Activated CD8-positive, alpha-beta memory T cell treated with anti-CD3 and anti-CD28 coated beads, Interleukin-2, amount 50 U/mL, for 1 hour (primary cell): ENCODE data around the gene BIRC3.

Experiments
- DNase-seq: peaks from one replicate; pipeline ENCODE4 v3.0.0-alpha.2; 2020; ENCODE audit errors: extremely low read depth

BIRC3 gene

GRCh38 chr11:102317099-102317767 is at the start of gene BIRC3:
Gene BIRC3, plus strand, starts transcription at chr11:102317484. Its CDS starts 7,026 bp downstream, at chr11:102324510.
- DNase-seq = peak; percentile 89

DNA sequence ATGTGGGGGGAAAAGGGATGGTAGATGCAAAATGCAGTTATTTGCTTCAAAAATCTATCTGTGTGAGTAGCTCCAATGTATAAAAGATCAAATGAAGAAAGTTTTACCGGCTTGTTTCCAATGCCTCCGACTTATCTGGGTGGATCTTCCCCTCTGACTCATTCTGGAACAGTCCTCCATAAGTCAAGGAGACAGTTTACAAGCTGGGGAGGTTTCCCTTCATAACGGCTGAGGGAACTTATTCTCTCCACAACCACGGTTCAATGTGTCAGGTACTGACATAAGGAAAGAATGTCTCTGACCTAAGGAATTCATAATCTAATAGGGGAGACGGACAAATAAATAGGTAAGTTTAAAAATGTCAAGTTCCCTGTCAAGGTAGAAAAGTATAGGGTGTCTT is 49.7 kb upstream of the BIRC3 start:
- DNase-seq = no peak

- peak; percentile 45 for DNase-seq
Measured at GRCh38 chr11:102268083-102268984, 49.0 kb upstream of the BIRC3 start.

DNA sequence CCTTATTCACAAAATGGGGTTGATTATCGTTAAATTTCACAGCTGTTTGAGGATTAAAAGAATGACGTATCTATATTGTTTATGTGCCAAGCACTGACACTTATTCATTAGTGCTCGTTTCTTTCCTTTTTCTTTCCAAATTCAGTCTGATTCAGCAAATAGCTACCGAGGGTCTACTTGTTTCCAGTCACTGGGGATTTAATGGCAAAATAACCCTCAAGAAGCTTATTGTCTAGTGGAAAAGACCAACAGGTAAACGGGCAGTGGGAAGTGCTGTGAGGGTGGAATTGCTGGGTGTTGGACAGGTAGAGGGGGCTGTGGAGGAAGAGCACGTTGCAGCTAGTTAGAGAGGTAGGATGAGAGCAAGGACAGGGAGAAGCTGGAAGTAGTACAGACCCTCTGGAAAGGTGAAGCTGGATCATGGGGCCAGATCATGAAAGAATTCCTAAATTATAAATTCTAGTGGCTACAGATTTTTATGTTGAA is 48.3 kb upstream of the BIRC3 start:
- DNase-seq = no peak

- DNase-seq = no peak
Measured at GRCh38 chr11:102269927-102270326, 47.4 kb upstream of the BIRC3 start.

- DNase-seq = no peak
Measured at GRCh38 chr11:102272047-102272824, 45.0 kb upstream of the BIRC3 start.

GRCh38 chr11:102274628-102275027 is 42.7 kb upstream of the BIRC3 start:
- no peak for DNase-seq

- DNase-seq = no peak
Measured at GRCh38 chr11:102276362-102276761, 40.9 kb upstream of the BIRC3 start.

- DNase-seq = no peak
Measured at GRCh38 chr11:102276783-102277182, 40.5 kb upstream of the BIRC3 start.

- no peak for DNase-seq
Measured at GRCh38 chr11:102279641-102280170, 37.6 kb upstream of the BIRC3 start.

- DNase-seq = no peak
Measured at GRCh38 chr11:102280245-102280833, 36.9 kb upstream of the BIRC3 start.

DNA sequence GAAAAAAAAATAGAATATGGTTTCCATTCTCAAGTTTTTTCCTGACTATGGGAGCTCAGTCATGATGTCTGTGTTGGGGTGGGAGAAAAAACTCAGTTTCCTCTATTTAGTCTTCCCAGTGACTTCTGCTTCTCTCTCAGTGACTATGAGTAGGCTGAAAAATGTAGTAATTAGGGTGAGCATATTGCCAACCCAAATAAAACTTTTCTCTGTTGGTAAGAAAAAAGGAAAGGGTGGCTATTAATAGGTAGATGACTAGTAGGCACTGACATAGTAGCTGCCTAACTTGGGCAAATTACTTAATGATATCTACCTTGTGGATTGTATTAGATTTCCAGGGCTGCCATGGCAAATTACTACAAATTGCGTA is 34.2 kb upstream of the BIRC3 start:
- no peak for DNase-seq

DNA sequence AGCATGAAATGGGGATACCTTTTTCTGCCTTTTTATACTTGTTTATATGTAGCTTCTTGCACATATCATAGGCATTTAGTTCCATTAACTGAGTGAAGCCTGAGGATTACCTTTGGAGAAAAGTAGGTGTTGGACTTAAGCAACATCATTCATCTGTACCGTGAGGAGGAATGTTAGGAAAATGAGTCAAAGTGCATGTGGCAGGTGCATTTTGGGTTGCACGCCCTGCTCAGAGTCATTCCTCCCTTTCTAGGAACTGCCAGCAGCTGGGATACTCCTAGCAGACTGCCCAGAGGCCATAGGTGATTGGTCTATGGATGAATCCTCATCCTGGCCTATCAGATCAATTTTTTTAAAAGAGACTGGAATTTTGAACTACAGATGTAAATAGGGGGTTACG is 33.3 kb upstream of the BIRC3 start:
- DNase-seq = no peak

DNA sequence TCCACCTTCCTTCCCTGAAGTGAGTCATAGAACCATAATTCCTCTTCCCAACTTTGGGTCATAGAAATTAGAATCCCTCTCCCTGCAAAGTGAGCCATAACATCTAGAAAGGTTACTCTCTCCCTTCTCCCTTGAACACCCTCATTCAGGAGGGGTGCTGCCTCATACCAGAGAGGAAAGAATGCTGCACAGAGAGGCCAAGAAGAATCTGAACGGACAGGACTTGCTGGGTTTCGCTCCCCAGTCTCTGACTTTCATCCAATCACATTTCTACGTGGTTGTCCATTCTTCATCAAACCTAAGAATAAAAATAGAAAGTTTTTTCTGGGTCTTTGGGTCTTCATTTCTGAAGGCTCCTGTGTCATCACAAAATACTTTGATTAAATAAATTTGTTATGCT is 31.0 kb upstream of the BIRC3 start:
- DNase-seq = no peak

DNA sequence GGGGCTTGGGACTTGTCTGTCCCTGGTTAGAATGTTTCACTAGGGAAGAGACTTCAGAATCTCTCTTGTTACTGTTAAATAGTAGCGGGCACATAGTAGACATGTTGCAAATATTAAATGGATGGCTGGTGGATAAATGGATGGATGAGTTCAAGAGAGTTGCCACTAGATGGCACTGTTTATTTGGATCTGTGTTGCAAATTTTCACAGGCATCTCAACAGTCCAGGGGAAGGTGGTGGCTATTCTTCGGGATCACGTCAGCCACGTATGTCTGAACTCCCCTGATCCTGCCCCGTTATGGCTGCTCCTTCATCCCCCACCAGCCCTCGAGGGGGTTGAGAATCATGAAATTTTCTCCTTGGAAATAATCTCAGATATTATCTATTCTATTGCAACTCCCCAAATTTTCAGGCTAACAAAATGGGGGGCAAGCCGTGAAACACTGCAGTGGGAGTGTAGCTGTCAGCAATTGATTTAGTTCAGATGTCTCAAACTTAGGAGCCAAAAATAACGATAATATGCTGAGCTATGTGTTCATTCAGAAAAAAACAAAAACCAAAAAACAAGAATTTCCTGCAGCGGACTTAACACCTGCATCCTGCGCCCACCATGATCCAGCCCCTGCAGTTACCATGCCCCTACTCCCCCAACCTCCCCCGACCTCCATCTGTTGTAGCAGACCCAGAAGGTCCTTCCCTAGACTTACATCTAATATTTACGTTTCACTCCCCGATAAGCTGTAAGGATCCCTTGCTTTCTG is 29.1 kb upstream of the BIRC3 start:
- no peak for DNase-seq

GRCh38 chr11:102288725-102289083 is 28.6 kb upstream of the BIRC3 start:
- DNase-seq = no peak

- DNase-seq = no peak
Measured at GRCh38 chr11:102289592-102289991, 27.7 kb upstream of the BIRC3 start.

- no peak for DNase-seq
Measured at GRCh38 chr11:102291831-102292230, 25.5 kb upstream of the BIRC3 start.

GRCh38 chr11:102292933-102293332 is 24.4 kb upstream of the BIRC3 start:
- DNase-seq = no peak

GRCh38 chr11:102293873-102294601 is 23.2 kb upstream of the BIRC3 start:
- DNase-seq = no peak
